ENCODE results near the gene SPDYE1.

Gene SPDYE1

DNA sequence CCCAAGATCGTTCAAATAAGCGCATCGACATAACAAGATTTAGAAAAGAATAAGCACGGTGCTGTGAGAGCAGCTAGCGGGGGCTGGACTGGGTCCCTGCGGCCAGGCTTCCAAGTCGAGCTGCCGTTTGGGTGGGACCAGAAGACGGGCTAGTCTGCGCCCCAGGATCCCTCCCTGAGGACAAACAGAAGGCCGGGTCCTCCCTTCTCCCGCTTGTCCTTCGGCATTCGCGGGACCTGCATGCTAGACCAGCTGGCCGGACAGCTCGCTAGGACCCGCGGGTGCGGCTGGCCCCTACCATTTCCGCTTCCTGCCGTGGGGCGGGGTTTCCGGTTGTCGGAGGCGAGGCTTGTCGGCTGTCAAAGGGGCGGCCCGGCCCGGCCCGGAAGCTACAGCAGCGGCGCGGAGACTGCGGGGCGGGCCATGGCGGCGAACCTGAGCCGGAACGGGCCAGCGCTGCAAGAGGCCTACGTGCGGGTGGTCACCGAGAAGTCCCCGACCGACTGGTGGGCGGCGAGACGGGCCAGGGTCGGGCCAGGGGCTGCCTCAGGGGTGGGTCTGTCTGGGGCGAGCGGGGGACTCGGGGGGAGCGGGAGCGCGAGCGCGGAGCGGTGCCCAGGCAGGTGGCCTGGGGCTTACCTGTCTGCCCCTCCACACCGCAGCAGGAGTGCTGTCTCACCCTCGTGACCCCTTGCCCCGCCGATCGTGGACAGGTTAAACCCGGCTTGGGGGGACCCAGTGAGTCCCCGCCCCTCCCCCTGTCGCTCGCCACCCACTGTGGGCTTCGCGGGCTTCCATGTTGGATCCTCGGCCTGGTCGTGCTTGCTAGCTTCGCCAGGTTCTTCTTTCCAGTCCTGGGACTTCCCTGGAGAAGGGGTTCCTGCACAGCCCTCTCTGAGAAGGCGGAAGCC is 46.9 kb downstream of the SPDYE1 start, which contains the start of gene DBNL:
Gene DBNL (plus strand): TSS at position 388 of the 911 bp plus-strand sequence. CDS start 36 bp downstream, at position 424.
- DNase-seq (ENCODE audit: low read depth in 2 of 2), result peak; percentile 55 to 82

DNA sequence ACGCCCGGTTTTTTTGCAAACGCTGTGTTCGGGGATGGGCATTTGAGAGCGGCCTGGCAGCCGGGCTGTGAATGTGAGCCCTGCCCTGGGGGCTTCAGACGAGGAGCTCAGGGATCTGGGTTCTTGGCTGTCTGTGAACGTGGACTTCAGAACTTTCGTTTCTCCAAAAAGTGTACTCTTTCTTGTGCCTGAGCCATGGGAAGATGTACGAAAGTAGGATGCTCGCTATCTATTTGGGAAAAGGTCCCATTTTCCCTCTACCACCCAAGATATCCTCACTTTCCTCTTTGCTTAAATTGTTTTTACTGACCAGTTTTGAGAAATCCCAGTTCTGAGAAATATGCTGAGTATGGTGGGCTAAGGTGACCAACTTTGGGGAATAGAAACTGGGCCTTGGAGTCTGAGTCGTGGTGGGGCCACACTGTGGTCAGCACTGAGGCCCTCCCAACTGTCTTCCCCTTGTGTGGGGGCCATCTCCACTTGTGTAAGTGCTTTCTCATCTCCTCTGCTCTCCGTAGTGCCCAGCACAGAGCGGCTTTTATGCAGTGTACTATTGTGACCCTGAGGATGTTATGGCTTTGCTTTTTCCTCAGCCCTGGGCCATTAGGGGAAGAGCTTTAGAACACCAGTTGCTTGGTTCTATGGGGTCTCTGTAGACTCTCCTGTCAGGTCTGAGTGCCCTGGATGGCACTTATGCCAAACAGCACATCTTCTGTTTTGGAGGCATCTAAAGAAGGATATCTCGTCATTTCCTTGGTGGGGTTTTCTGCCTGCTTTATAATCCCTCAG is 47.7 kb downstream of the SPDYE1 start:
- DNase-seq (ENCODE audit: low read depth in 2 of 2), result no peak

DNA sequence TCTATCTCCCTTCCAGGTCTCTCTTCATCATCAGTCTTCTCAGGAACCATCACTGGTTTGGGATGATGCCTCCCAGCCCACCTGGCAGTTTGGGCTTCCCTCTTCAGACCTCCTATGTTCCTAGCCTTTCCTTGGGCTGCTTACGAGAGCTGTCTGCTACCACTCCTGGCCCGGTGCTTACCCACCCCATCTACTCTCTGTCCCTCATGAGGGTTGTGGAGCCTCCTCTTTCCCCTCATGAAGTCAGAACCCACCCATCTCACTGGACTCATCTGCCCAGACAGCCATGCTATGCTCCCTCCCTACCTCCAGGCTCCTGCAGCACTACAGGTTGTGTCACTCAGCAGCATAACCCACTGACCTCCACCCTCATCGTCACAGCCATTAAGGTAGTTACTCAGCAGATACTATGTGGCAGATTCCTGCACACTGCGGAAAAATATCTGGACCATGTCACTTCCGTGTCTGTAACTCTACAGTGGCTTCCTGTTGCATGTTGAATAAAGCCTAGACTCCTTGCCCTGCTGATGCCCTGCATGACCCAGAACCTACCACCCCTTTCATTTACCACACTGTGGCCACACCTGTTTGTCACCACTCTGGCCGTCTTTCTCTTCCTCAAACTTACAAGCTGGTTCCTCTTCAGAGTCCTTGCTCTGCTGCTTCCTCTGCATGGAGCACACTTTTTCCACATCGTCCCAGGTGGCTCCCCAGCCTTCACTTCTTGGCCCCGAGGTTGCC is 48.8 kb downstream of the SPDYE1 start:
- no peak for DNase-seq (ENCODE audit: low read depth in 2 of 2)

DNA sequence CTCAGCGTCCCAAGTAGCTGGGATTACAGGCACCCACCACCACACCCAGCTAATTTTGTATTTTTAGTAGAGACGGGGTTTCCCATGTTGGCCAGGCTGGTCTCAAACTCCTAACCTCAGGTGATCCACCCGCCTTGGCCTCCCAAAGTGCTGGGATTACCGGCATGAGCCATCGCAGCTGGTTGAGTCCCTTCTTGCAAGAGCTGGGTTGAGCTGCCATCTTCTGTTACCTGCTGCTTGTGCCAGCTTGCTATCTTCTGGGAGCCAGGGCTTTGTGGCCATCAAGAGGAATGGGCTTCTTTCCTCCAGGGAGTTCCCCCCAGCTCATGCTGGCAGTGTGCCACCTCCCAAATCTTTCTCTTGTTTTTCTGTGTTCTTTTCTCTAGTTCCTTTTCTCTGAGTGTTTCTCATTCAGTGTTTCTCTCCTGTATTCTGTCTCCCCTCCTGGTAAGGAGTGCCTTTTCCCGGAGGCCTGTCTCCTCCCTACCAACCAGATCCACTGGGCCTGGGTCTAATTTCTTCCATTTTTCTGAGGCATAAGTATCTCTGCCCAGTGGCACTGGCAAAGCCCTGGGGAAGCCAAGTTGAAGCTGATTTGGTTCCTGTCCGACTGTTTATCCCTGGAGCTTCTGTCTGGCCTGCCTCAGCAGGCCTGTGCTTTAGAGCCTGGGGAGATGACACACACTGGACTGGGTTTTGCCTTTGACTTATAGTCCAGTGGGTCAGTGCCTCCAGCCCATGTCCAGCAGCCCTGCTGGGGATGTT is 50.5 kb downstream of the SPDYE1 start:
- DNase-seq (ENCODE audit: low read depth in 2 of 2), result no peak

DNA sequence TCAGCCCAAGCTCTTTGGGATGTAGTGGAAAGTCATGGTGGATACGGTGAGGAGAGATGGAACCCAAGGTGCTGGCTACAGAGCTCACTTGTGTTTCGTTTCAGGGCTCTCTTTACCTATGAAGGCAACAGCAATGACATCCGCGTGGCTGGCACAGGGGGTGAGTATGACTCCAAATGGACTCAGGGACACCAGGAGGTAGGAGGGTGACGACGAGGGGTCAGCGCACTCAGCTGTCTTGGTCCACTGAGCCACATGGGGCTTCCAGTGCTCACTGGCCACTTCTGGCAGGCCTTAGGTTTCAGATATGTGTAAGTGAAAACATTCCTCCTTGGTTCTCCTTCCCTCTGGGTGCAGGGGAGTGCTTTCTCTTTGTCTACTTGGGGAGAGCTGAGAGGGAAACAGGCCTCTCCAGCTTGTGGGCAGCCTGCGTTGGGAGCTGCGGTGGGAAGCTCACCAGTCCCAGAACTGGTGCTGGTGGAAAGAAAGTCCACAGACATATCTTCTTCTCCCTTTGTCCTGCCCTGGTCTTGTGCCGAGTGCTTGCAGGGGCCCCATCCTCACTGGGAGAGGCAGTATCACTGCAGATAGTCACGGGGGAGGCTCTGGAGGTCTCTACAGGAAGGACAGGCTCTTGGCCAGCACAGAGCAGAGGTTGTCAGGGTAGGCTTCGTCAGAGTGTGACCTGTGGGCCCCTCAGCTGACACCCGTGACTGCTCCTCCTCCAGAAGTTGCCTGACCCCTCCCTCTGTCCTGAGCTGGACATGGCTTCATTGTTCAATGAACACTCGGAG is 52.6 kb downstream of the SPDYE1 start:
- DNase-seq (ENCODE audit: low read depth in 2 of 2), result no peak

DNA sequence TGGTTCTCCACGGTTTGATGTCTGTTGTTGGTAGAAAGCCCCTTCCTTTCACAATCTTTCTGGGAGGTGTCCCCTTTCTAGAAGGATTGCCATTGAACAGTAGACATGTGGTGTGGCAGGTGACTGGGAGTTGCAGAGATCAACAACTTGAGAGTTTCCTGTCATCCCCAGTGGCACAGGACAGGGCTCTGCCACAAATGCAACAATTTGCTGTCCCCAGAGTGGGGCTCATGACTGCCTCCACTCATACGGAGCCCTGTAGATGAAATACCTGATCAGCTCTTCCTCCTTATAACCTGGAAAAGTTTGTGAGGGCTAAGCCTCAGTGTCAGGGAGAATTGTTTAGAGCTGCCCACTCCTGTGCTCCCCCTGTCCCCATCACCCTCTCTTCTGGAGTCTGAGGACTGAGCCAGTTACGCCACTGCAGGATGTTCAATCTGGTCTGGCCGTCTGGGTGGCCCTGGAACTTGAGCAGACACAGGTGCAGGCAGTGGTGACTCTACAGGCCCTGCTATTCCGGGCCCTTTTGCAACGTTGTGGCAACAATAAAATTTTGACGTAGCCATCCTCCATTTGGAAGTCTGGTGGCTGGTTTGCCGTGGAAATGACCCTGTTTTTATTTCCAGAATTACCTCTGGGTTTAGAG is 53.3 kb downstream of the SPDYE1 start:
- no peak for DNase-seq (ENCODE audit: low read depth in 2 of 2)

DNA sequence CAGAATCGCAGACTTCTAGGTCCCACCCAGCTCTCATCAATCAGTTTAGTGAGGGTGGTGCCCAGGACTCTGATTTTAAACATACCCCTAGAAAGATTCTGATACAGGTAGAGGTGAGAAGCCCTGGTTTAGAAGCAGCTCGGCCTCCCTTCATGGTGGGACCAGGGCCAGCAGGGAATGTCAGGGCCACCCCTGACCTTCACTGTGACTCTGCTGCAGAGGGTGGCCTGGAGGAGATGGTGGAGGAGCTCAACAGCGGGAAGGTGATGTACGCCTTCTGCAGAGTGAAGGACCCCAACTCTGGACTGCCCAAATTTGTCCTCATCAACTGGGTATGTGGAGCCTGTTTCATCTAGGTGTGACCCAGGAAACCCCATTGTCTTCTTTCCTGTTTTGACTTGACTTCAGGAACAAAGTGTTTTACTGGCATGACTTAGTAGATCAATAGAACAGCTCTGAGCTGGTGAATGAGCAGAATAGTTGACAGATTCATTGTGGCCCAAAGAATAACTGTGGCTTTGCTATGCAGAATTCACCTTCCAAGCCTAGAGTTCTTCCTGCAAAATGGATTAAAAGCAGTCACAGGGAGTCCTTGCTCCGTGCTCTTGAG is 54.0 kb downstream of the SPDYE1 start:
- DNase-seq (ENCODE audit: low read depth in 2 of 2), result no peak

DNA sequence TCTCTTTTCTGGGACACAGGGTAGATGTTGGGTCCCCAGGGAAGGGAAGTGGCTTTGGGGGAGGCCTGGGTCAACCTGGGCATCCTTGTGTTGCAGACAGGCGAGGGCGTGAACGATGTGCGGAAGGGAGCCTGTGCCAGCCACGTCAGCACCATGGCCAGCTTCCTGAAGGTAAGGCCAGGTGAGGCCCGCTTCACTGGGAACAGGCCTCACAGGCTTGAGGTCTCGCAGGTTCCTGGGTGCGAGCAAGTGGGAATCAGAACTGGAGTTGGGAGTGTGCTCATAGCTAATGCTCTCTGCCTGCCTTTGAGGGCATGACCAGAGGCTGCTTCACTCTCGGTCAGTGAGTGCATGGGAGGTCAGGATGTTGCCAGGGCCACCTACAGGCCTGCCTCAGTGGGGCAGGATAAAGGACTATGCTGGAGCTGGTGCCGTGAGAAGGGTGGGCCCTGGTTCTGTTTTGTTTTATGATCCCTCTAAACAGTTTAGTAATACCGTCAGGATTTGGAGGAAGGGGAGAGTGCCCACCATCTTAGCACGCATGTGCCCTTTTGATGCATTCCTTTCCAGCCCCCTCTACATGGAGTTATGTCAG is 55.2 kb downstream of the SPDYE1 start:
- no peak for DNase-seq (ENCODE audit: low read depth in 2 of 2)

DNA sequence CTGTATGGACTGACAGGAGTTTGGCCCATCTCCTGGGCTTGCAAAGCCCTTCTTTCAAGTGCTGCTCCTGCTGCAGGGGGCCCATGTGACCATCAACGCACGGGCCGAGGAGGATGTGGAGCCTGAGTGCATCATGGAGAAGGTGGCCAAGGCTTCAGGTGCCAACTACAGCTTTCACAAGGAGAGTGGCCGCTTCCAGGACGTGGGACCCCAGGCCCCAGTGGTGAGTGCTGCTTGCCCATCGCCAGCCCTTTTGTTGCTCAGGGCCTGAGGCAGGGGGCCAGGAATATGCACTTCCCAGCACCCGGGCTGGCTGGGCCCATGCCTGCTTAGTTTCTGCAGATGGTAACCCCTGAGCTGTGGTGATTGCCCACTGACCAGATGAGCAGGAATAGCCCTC is 59.0 kb downstream of the SPDYE1 start:
- no peak for DNase-seq (ENCODE audit: low read depth in 2 of 2)

DNA sequence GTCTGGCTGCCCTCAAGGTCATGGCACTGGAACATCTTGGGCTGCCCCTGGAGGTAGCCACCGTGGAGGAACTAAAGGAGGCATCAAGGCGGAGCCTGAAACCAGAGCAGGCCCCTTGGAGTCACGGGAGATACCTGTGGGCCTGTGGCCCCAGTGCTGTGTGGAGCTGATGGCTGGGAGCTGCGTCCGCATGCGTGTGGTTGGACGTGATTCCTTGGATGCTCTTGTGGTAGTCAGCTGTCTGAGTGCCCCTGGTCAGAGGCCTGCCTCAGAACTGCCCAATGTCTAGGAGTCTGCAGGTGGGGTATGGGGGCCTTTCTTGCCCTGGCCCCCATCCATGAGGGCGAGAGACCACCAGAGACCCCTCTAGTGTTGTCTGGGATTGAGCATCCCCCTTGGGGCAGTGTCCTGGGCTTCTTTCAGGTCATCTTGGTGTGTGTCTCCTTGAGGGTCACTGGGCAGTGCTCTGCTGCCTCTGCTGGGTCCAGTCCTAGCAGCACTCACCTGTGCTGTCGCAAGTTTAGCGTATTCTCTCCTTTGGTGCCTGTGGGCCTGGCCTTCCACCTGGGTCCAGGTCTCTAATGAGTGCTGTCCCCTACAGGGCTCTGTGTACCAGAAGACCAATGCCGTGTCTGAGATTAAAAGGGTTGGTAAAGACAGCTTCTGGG is 59.6 kb downstream of the SPDYE1 start:
- DNase-seq (ENCODE audit: low read depth in 2 of 2), result no peak

DNA sequence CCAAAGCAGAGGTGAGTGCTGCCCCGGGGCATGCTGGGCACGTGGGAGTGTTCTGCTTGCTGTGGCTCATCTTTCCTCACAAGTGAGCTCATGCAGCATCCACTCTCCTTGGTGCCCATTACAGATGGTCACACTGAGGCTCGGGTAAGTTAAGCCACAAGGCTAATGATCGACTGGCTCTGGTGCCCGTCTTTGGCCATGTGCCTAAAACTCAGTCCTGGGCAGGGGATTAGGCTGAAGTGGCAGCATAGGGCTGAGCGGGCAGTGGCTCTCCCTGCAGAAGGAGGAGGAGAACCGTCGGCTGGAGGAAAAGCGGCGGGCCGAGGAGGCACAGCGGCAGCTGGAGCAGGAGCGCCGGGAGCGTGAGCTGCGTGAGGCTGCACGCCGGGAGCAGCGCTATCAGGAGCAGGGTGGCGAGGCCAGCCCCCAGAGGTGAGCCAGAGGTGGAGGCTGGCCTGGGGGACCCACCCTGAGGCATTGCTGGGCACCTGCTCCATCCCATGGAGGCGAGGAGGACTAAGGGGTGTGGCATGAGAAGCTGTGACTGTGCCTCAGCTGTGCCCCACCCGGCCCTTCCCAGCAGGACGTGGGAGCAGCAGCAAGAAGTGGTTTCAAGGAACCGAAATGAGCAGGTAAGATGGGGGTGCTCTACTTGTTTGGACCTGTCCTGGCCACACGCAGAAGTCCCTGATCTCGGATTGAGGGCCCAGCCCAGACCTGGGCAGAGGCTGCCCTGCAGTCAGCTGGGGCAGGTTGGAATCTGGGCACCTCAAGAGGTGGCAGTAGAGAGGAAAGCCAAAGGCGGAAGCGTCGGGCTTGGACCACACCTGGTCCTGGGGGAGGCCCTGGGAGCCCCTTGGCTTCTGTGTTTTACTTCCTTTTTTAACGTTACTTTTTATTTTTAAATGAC is 60.4 kb downstream of the SPDYE1 start:
- DNase-seq (ENCODE audit: low read depth in 2 of 2), result no peak

DNA sequence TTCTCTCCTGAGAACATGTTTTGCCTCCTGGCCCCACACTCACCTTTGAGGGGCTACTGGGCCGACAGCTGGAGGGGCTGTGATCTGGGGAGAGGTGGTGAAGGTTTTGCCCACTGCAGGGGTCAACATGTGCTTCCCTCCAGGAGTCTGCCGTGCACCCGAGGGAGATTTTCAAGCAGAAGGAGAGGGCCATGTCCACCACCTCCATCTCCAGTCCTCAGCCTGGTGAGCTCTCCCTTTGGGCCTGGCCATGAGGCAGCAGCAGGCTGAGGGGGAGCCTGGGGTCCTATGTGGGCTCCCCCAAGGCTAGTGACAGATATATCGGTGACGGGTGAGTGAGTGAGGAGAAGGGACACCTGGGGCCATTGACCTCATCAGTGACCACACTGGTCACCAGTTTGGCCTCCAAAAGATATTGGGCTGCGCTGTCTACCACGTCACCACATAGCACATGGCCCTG is 61.1 kb downstream of the SPDYE1 start:
- no peak for DNase-seq (ENCODE audit: low read depth in 2 of 2)

DNA sequence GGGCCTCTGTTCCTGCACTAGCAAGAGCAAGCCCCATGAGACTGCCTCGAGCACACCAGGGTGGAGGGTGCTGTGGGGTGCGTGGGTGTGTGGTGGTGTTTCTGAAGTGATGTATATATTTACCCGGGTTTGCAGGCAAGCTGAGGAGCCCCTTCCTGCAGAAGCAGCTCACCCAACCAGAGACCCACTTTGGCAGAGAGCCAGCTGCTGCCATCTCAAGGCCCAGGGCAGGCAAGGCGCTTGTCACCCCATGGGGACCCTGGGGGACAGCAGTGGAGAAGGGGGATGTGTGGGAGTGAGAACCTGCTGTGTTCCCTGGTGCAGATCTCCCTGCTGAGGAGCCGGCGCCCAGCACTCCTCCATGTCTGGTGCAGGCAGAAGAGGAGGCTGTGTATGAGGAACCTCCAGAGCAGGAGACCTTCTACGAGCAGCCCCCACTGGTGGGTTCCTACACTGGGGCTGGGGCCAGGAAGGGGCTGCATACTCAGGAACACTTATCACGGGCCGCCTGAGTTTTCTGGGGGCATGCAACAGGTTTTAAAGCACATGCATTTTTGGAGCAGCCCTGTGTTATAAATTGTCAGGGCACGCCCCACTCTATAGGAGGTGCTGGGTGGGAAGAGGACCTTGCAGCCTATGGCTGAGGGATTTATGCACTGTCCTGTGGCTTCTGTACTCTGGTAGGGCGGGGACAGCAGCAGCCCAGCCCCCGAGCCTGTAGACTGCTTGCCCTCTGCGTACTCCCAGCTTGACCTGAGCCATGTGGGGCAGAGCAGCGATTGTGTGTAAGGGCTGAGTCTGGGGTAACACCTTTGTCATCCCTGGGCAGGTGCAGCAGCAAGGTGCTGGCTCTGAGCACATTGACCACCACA is 61.8 kb downstream of the SPDYE1 start:
- no peak for DNase-seq (ENCODE audit: low read depth in 2 of 2)

Data from stimulated activated CD4-positive, alpha-beta T cell treated with anti-CD3 and anti-CD28 coated beads, Interleukin-1b, Interleukin-23, amount 100 ng/mL, for 1 hour (primary cell).